ENCODE data around the gene CNTN4.

GRCh38 chr3:2861120-2861519 lies 762.5 kb downstream of the CNTN4 start:
- TF ChIP-seq CTCF (IDR thresholded peaks at IDR 0.05) (no peak), POLR2A (IDR thresholded peaks at IDR 0.05; ENCODE audit: low read depth) (no peak), POLR2AphosphoS5 (IDR thresholded peaks at IDR 0.05) (no peak), EP300 (IDR thresholded peaks at IDR 0.05) (no peak)
